Chondrocyte (in vitro differentiated cells): ENCODE data around the gene GLS2. TPM values are rescaled to one million over a fixed set of nuclear protein-coding genes. Genes with fewer than 3 reads are reported as not detected.

ENCODE experiments used
- DNase-seq: peaks from one replicate; pipeline ENCODE4 v3.0.0; 2021; ENCODE audit warnings: mixed read lengths, low spot score
- H3K27ac Mint-ChIP-seq: one replicate; pipeline ENCODE4 v1.8.0; 2021; ENCODE audit warnings: mild to moderate bottlenecking, moderate library complexity, mixed read lengths; ENCODE audit not compliant: unreplicated experiment
- H3K27me3 Mint-ChIP-seq: 2 replicates; pipeline ENCODE4 v1.8.0; 2021; ENCODE audit warnings: low read depth, mixed read lengths
- H3K36me3 Mint-ChIP-seq: 2 replicates; pipeline ENCODE4 v1.8.0; 2021; ENCODE audit warnings: low read depth, mixed read lengths
- H3K4me1 Mint-ChIP-seq: 2 replicates; pipeline ENCODE4 v1.8.0; 2021; ENCODE audit warnings: low read depth, mild to moderate bottlenecking, mixed read lengths
- H3K4me3 Mint-ChIP-seq: one replicate; pipeline ENCODE4 v1.8.0; 2021; ENCODE audit warnings: mild to moderate bottlenecking, moderate library complexity, mixed read lengths; ENCODE audit not compliant: unreplicated experiment
- H3K9me3 Mint-ChIP-seq: 2 replicates; pipeline ENCODE4 v1.8.0; 2021; ENCODE audit warnings: low read depth, mixed read lengths
- total RNA-seq: library from RNA; stranded (reverse); gene quantifications from 3 replicates; pipeline ENCODE4 v1.2.1, GENCODE V29; 2021
- TF ChIP-seq, protein P1 (sequence below): fragments of 200-600 bp; sonication (generic); IDR thresholded peaks from 2 replicates; pipeline ENCODE4 v1.5.0; 2021; ENCODE audit warnings: antibody characterized with exemption, mild to moderate bottlenecking, moderate library complexity

Gene GLS2
- total RNA-seq, 1 donor from 2014 or later = 0.25 TPM

DNA sequence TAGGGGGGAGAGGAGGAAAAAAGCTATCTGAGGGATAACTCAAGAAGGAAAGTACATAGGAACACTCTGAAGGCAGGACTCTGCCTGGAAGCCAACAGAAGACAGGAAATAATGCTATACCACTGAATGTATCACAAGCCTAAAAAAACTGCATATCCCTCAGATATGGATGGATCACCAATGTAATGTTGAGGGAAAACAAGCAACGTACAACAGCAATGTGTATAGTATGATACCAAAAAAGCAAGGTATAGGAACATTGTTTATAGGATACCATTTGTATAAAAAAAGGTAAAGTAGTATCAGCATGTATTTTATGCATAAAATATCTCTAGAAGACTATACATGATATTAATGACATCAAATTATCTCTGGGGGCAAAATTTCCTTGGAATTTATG is 3.4 kb downstream of the GLS2 start:
- no peak for DNase-seq
- Mint-ChIP-seq H3K4me1 (peaks cover 14% of the 10 kb centered on the region), H3K27ac (no peak overlapping the region), H3K36me3 (peaks cover 1% of the 10 kb centered on the region), H3K4me3 (no peak overlapping the region), H3K27me3 (peaks cover 16% of the 10 kb centered on the region), H3K9me3 (peaks cover 2% of the 10 kb centered on the region)
- TF ChIP-seq, protein P1, sequence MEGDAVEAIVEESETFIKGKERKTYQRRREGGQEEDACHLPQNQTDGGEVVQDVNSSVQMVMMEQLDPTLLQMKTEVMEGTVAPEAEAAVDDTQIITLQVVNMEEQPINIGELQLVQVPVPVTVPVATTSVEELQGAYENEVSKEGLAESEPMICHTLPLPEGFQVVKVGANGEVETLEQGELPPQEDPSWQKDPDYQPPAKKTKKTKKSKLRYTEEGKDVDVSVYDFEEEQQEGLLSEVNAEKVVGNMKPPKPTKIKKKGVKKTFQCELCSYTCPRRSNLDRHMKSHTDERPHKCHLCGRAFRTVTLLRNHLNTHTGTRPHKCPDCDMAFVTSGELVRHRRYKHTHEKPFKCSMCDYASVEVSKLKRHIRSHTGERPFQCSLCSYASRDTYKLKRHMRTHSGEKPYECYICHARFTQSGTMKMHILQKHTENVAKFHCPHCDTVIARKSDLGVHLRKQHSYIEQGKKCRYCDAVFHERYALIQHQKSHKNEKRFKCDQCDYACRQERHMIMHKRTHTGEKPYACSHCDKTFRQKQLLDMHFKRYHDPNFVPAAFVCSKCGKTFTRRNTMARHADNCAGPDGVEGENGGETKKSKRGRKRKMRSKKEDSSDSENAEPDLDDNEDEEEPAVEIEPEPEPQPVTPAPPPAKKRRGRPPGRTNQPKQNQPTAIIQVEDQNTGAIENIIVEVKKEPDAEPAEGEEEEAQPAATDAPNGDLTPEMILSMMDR = no peak

DNA sequence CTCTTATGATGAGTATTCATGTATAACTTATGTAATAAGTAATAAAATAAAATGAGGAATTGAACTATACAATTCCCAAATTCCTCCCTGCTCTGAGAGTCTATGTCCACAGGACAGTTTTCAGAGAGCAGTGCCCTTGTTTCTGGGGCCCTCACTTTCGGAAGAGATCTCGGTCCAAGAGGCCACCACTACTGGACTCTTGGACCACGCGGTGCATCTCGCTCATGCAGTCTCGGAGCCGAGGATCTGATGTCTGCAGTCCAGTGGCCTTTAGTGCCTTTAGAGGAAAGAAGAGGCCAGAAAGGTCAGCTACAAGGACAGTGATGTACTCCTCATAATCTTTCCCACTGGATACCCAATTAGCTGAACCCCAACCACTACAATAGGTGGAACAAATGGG is 8.3 kb downstream of the GLS2 start:
- Mint-ChIP-seq H3K4me3 (no peak overlapping the region), H3K4me1 (no peaks in the 10 kb centered on the region), H3K36me3 (no peaks in the 10 kb centered on the region), H3K27me3 (no peaks in the 10 kb centered on the region), H3K9me3 (no peaks in the 10 kb centered on the region), H3K27ac (no peak overlapping the region)
- no peak for DNase-seq
- TF ChIP-seq, protein P1 = no peak

DNA sequence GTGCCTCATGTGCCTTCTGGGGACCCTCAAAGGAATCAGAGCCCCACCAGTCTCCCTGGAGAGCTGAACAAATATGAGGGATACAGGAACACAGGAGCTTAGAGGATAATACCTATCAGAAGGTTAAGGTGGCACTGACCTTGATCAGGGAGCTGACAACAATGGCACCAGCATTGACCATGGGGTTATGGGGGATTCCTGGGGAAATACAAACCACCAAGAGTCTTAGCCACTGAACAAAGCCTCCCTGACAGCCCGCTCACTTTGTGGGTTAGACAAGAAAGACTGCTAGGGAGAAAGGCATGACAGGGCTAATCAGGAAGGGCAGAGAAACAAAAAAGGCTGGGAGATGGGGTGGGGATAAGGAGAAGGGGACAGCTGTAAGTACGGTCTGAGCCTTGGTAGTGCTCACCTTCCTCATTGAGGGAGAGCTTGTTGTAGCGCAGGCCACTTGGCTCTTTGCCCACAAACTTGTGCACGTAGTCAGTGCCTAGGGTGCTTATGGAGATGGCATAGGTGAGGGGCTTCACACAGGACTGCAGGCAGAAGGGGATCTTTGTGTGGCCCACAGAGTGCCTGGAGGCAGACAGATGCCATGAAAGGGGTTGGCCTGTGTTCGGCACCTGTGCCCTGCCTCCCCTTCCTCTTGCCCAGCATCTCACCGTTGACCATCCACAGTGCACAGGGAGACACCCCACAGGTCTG is 10.3 kb downstream of the GLS2 start:
- H3K27ac Mint-ChIP-seq = no peak overlapping the region

DNA sequence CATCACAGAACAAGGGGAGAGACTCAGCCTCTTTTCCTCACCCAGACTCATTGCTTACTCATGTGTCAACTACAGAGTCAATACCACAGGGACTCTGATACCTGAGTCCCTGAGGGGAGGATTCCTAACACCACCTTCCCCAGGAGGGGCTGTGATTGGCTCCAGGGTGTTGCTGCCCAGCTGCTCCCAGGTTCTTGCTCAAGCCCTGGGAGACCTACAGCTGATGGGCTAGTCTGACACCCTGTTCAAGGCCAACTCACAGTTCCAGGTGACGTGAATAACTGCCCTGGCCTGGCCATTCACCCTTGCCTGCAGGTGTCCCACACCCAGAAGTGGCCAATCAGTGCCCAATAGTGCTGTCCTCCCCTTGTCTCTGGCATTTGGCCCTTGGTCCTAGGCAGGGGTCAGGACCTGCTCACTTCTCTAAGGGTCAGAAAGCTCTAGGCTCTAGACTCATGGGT is 11.0 kb downstream of the GLS2 start:
- Mint-ChIP-seq H3K36me3 (no peaks in the 10 kb centered on the region), H3K9me3 (no peaks in the 10 kb centered on the region), H3K27ac (no peak overlapping the region), H3K27me3 (no peaks in the 10 kb centered on the region), H3K4me1 (no peaks in the 10 kb centered on the region), H3K4me3 (no peak overlapping the region)
- TF ChIP-seq, protein P1 = no peak
- no peak for DNase-seq

More for the DNA sequence above, 10.3 kb downstream of the GLS2 start:
- no peak overlapping the region for H3K4me3 Mint-ChIP-seq
- no peak for DNase-seq
- no peaks in the 10 kb centered on the region for H3K27me3 Mint-ChIP-seq
- no peaks in the 10 kb centered on the region for H3K4me1 Mint-ChIP-seq
- no peaks in the 10 kb centered on the region for H3K36me3 Mint-ChIP-seq
- H3K9me3 Mint-ChIP-seq = no peaks in the 10 kb centered on the region
- TF ChIP-seq, protein P1 = no peak

DNA sequence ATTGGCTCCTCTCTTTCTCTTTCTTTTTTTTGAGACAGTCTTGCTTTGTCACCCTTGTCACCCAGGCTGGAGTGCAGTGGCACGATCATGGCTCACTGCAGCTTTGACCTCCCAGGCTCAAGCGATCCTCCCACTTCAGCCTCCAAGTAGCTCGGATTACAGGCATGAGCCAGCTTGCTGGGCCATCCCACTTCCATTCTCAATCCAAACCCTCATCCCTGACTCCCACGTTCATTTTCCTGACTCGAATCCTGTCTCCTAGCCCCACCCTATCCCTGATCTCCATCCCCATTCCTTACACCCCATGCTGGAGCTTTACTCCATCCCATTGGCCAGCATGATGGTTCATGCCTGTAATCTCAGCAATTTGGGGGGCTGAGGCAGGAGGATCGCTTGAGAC is 11.8 kb downstream of the GLS2 start:
- Mint-ChIP-seq H3K27ac (no peak overlapping the region), H3K4me3 (no peak overlapping the region), H3K4me1 (no peaks in the 10 kb centered on the region), H3K36me3 (no peaks in the 10 kb centered on the region), H3K9me3 (no peaks in the 10 kb centered on the region), H3K27me3 (no peaks in the 10 kb centered on the region)
- no peak for DNase-seq
- TF ChIP-seq, protein P1 = no peak
